Smooth muscle cell (in vitro differentiated cells): ENCODE results near the gene CTDSP2. TPM values are rescaled to one million over a fixed set of nuclear protein-coding genes. Genes with fewer than 3 reads are reported as not detected.

Experiments
- DNase-seq: peaks from one replicate; lab custom pipeline; 2025; ENCODE audit not compliant: unreplicated experiment; lab: John Stamatoyannopoulos, UW
- H2AFZ ChIP-seq: fragments of 200-600 bp; sonication (generic); 2 replicates; pipeline ENCODE4 v1.6.0; 2016; ENCODE audit warnings: antibody characterized with exemption, low read depth, mild to moderate bottlenecking
- H3F3A ChIP-seq: fragments of 200-600 bp; sonication (generic); 2 replicates; pipeline ENCODE4 v1.6.0; 2017; ENCODE audit warnings: antibody characterized with exemption, low read depth
- H3K27ac ChIP-seq: fragments of 200-600 bp; sonication (generic); 2 replicates; pipeline ENCODE4 v1.5.1; 2016; ENCODE audit warnings: low read depth, mild to moderate bottlenecking
- H3K27me3 ChIP-seq: fragments of 200-600 bp; sonication (generic); 2 replicates; pipeline ENCODE4 v1.6.1; 2016; ENCODE audit warnings: low read depth, mild to moderate bottlenecking
- H3K36me3 ChIP-seq: fragments of 200-600 bp; sonication (generic); 2 replicates; pipeline ENCODE4 v1.5.1; 2016; ENCODE audit warnings: low read depth
- H3K4me1 ChIP-seq: fragments of 200-600 bp; sonication (generic); 2 replicates; pipeline ENCODE4 v1.5.1; 2016; ENCODE audit warnings: low read depth
- H3K4me2 ChIP-seq: fragments of 200-600 bp; sonication (generic); 2 replicates; pipeline ENCODE4 v1.6.0; 2016; ENCODE audit warnings: mild to moderate bottlenecking
- H3K4me3 ChIP-seq: fragments of 200-600 bp; sonication (generic); 2 replicates; pipeline ENCODE4 v1.5.1; 2016; ENCODE audit warnings: mild to moderate bottlenecking
- H3K79me2 ChIP-seq: fragments of 200-600 bp; sonication (generic); 2 replicates; pipeline ENCODE4 v1.6.0; 2016; ENCODE audit warnings: low read depth, mild to moderate bottlenecking
- H3K9ac ChIP-seq: fragments of 200-600 bp; sonication (generic); 2 replicates; pipeline ENCODE4 v1.6.0; 2016; ENCODE audit warnings: low read depth
- H3K9me3 ChIP-seq: fragments of 200-600 bp; sonication (generic); replicated peaks from 2 replicates; pipeline ENCODE4 v1.5.1; 2016; ENCODE audit warnings: low read depth
- H4K20me1 ChIP-seq: fragments of 200-600 bp; sonication (generic); 2 replicates; pipeline ENCODE4 v1.6.0; 2016; ENCODE audit warnings: low read depth
- CTCF ChIP-seq: fragments of 200-600 bp; sonication (generic); IDR thresholded peaks from 2 replicates; pipeline ENCODE4 v1.5.1; 2017; ENCODE audit warnings: borderline replicate concordance, mild to moderate bottlenecking, antibody characterized with exemption; ENCODE audit not compliant: insufficient read depth, poor library complexity, severe bottlenecking
- WGBS: methylation state at CpG from one replicate; pipeline ENCODE4 v1.1.7; 2016; ENCODE audit warnings: low lambda C conversion rate; 5-methylcytosine and 5-hydroxymethylcytosine counted together
- polyA plus RNA-seq: library from polyadenylated mRNA; unstranded; fragments of >200 nt; fragmentation: Nextera tagmentation; extraction: Ambion mirVana; gene quantifications from 2 replicates; pipeline ENCODE4 v1.2.1, GENCODE V29; 2016
- total RNA-seq: library from RNA; depleted of rRNA; stranded (reverse); fragments of >200 nt; gene quantifications from 2 replicates; pipeline ENCODE4 v1.2.3, GENCODE V29; 2014

CTDSP2 gene
- total and polyA plus RNA-seq, 2 experiments from 2014 or later, result 62.0 to 77.4 TPM

- Histone ChIP-seq H3K4me3 (peak within 1 kb of the TSS; percentile 87), H3K9me3 (no peaks in the 10 kb centered on the region), H3K4me1 (peaks cover 8% of the 10 kb centered on the region), H3F3A (no peaks in the 10 kb centered on the region), H4K20me1 (no peaks in the 10 kb centered on the region), H2AFZ (peak within 1 kb of the TSS; percentile 56), H3K9ac (peak within 1 kb of the TSS; percentile 77), H3K27ac (no peak within 1 kb of the TSS), H3K79me2 (peaks cover 19% of the 10 kb centered on the region), H3K4me2 (peak within 1 kb of the TSS; percentile 93), H3K36me3 (peaks cover 8% of the 10 kb centered on the region), H3K27me3 (no peaks in the 10 kb centered on the region)
- peak; percentile 91 for TF ChIP-seq CTCF
- 4% methylated on average over 43 of the region's 45 CpGs for WGBS
- peak; percentile 63 for DNase-seq
These were observed 63.7 kb downstream of the CTDSP2 start, which contains the start of gene TSFM for GRCh38 chr12:57782608-57783465. Gene TSFM, plus strand, starts transcription at chr12:57782787. Its CDS starts 15 bp downstream, at chr12:57782802.

DNA sequence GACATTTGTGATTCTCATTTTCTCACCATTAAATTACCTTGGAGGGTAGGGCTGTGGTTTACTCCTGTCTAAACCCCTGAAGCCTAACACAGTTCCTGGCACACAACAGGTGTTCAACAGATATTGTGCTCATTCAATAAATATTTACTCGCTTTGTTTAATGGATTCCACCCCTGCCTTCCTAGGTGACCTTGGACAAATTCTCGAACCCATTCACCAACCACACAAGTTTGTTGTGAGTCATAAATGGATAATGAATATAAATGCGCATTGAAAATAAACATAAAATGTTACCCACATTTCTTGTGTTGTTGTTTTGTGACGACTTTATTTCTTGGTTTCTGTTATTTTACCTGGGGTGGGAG, 64.3 kb downstream of the CTDSP2 start:
- Histone ChIP-seq H3K9ac (no peak overlapping the region), H3K9me3 (no peaks in the 10 kb centered on the region), H2AFZ (no peak overlapping the region), H3K4me3 (peak overlapping the region; percentile 87), H3F3A (no peaks in the 10 kb centered on the region), H3K4me2 (no peak overlapping the region), H3K27me3 (no peaks in the 10 kb centered on the region), H4K20me1 (no peaks in the 10 kb centered on the region), H3K27ac (no peak overlapping the region), H3K36me3 (peaks cover 8% of the 10 kb centered on the region), H3K4me1 (peaks cover 8% of the 10 kb centered on the region), H3K79me2 (peaks cover 19% of the 10 kb centered on the region)
- 31% methylated on average over 4 of the region's 4 CpGs for WGBS
- TF ChIP-seq CTCF, result no peak
- no peak for DNase-seq

- H3F3A ChIP-seq, result no peaks in the 10 kb centered on the region
- H3K4me3 ChIP-seq, result no peak overlapping the region
- no peak overlapping the region for H3K4me2 ChIP-seq
- no peak overlapping the region for H2AFZ ChIP-seq
- H3K4me1 ChIP-seq, result peaks cover 8% of the 10 kb centered on the region
- H3K27ac ChIP-seq, result no peak overlapping the region
- no peaks in the 10 kb centered on the region for H3K9me3 ChIP-seq
- 70% methylated on average over 2 of the region's 2 CpGs for WGBS
- no peaks in the 10 kb centered on the region for H3K27me3 ChIP-seq
- peaks cover 8% of the 10 kb centered on the region for H3K36me3 ChIP-seq
- H4K20me1 ChIP-seq, result no peaks in the 10 kb centered on the region
- no peak for TF ChIP-seq CTCF
- no peak overlapping the region for H3K9ac ChIP-seq
- peaks cover 19% of the 10 kb centered on the region for H3K79me2 ChIP-seq
- no peak for DNase-seq
These were observed 64.7 kb downstream of the CTDSP2 start for GRCh38 chr12:57781801-57782200.
